ENCODE measurements around the gene SORBS1. TPM values are rescaled to one million over a fixed set of nuclear protein-coding genes. Genes with fewer than 3 reads are reported as not detected.

SORBS1 gene
- total RNA-seq, 1 experiment from 2014 or later = 0.56 TPM

DNA sequence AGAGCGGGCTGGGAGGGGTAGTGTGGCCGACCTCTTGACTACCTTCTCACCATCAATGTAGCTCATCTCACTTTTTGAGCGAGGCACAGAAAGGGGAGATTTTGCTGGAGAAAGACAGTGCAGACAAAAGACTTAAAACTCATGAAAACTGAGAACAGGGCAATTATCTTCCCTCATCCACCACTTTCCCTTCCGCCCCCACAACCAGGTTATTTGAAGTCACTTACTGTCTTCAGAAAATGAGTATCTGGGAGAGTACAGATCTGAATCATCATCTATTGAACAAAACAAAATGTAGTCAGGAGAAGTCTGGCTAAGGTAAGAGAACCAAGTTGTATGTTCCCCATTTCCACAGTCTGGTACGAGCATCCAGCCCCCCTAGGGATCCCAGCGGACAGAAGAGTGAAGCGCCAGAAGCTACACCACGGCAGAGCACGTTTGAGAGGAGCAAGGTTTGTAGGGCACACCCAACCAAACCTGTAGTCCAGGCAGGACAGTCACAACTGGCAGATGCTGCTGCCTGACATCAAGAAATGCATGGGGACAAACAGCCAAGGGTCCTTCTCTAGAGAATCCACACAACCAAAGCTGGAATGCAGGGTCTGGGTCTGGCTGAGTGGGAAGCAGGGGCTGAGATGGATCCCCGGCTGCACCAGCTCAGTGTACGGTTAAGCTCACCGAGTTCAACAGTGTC, 177.0 kb downstream of the SORBS1 start:
- no peak for DNase-seq (ENCODE audit: low spot score)
- CTCF ChIA-PET = no interaction called here
- H3K36me3 ChIP-seq (ENCODE audit: insufficient read depth, low read length, poor library complexity, severe bottlenecking) = no peaks in the 10 kb centered on the region
- intact Hi-C loops (cut with micrococcal nuclease; ENCODE audit: unreplicated experiment) = no loop called here
- H3K4me3 ChIP-seq (ENCODE audit: low read depth, low read length, poor library complexity, severe bottlenecking) = no peak overlapping the region
- no peak for TF ChIP-seq EZH2 (IDR thresholded peaks at IDR 0.05; ENCODE audit: borderline replicate concordance, low read depth, low read length, poor library complexity, severe bottlenecking)
- TF ChIP-seq, protein P1, sequence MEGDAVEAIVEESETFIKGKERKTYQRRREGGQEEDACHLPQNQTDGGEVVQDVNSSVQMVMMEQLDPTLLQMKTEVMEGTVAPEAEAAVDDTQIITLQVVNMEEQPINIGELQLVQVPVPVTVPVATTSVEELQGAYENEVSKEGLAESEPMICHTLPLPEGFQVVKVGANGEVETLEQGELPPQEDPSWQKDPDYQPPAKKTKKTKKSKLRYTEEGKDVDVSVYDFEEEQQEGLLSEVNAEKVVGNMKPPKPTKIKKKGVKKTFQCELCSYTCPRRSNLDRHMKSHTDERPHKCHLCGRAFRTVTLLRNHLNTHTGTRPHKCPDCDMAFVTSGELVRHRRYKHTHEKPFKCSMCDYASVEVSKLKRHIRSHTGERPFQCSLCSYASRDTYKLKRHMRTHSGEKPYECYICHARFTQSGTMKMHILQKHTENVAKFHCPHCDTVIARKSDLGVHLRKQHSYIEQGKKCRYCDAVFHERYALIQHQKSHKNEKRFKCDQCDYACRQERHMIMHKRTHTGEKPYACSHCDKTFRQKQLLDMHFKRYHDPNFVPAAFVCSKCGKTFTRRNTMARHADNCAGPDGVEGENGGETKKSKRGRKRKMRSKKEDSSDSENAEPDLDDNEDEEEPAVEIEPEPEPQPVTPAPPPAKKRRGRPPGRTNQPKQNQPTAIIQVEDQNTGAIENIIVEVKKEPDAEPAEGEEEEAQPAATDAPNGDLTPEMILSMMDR (conservative IDR thresholded peaks at IDR 0.05; ENCODE audit: low read depth, low read length) = no peak
- H3K4me1 ChIP-seq (ENCODE audit: insufficient read depth, low read length, poor library complexity, severe bottlenecking) = no peaks in the 10 kb centered on the region
- no peaks in the 10 kb centered on the region for H3K9me3 ChIP-seq (ENCODE audit: low read depth, low read length, poor library complexity, severe bottlenecking)
- H3K27me3 ChIP-seq (replicated peaks; ENCODE audit: insufficient read depth, low read depth, low read length, poor library complexity) = peaks cover 25% of the 10 kb centered on the region
- POLR2A ChIA-PET (ENCODE audit: low non-redundant PET) = no interaction called here
- H3K27ac ChIP-seq (ENCODE audit: low read depth, low read length, poor library complexity, severe bottlenecking) = no peak overlapping the region
- no TSS peak for BruUV-seq (replicated peaks)

DNA sequence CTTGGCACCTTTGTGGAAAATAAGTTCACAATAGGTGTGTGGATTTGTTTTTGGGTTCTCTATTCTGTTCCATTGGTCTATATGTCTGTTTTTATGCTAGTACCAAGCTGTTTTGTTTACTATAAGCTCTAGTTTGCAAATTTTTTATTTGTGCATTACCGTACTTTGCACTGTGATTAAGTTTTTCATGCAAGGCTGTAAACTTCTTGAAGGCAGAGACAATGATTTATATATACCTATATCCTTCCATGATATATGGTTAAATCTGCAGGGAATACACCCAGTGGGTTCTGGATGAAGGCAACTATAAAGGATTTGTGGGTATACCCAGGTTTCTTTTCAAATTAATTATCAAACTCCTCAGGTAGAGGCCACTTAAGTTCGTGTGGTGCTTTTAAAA, 178.6 kb downstream of the SORBS1 start:
- ChIA-PET CTCF (no interaction called here), POLR2A (ENCODE audit: low non-redundant PET) (no interaction called here)
- peaks cover 25% of the 10 kb centered on the region for H3K27me3 ChIP-seq (replicated peaks; ENCODE audit: insufficient read depth, low read depth, low read length, poor library complexity)
- H3K27ac ChIP-seq (ENCODE audit: low read depth, low read length, poor library complexity, severe bottlenecking) = no peak overlapping the region
- intact Hi-C loops (cut with micrococcal nuclease; ENCODE audit: unreplicated experiment) = no loop called here
- no peak overlapping the region for H3K4me3 ChIP-seq (ENCODE audit: low read depth, low read length, poor library complexity, severe bottlenecking)
- no TSS peak for BruUV-seq (replicated peaks)
- no peaks in the 10 kb centered on the region for H3K36me3 ChIP-seq (ENCODE audit: insufficient read depth, low read length, poor library complexity, severe bottlenecking)
- no peaks in the 10 kb centered on the region for H3K4me1 ChIP-seq (ENCODE audit: insufficient read depth, low read length, poor library complexity, severe bottlenecking)
- no peaks in the 10 kb centered on the region for H3K9me3 ChIP-seq (ENCODE audit: low read depth, low read length, poor library complexity, severe bottlenecking)
- TF ChIP-seq, protein P1 (conservative IDR thresholded peaks at IDR 0.05; ENCODE audit: low read depth, low read length) = no peak
- no peak for TF ChIP-seq EZH2 (IDR thresholded peaks at IDR 0.05; ENCODE audit: borderline replicate concordance, low read depth, low read length, poor library complexity, severe bottlenecking)
- DNase-seq (ENCODE audit: low spot score) = no peak

DNA sequence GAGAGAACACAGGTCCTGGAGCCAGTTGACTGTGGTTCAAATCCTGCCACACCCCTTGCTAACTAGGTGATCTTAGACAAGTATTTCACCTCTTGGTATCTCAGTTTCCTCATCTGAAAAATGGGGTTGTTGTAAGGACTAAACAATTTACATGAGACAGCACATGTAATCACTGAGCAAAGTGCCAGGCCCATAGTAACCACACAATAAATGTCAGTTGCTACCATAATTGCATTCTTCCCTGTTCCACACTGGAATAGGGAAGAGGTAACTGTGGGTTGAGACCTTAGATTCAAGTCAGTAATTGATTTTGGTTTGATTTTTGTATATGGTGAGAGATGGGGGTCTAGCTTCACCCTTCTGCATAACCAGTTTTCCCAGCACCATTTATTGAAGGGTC, 179.0 kb downstream of the SORBS1 start:
- CTCF ChIA-PET = no interaction called here
- Histone ChIP-seq H3K4me3 (ENCODE audit: low read depth, low read length, poor library complexity, severe bottlenecking) (no peak overlapping the region), H3K4me1 (ENCODE audit: insufficient read depth, low read length, poor library complexity, severe bottlenecking) (no peaks in the 10 kb centered on the region), H3K27ac (ENCODE audit: low read depth, low read length, poor library complexity, severe bottlenecking) (no peak overlapping the region), H3K36me3 (ENCODE audit: insufficient read depth, low read length, poor library complexity, severe bottlenecking) (no peaks in the 10 kb centered on the region), H3K9me3 (ENCODE audit: low read depth, low read length, poor library complexity, severe bottlenecking) (no peaks in the 10 kb centered on the region), H3K27me3 (replicated peaks; ENCODE audit: insufficient read depth, low read depth, low read length, poor library complexity) (peaks cover 20% of the 10 kb centered on the region)
- BruUV-seq (replicated peaks) = no TSS peak
- no peak for TF ChIP-seq EZH2 (IDR thresholded peaks at IDR 0.05; ENCODE audit: borderline replicate concordance, low read depth, low read length, poor library complexity, severe bottlenecking)
- TF ChIP-seq, protein P1 (conservative IDR thresholded peaks at IDR 0.05; ENCODE audit: low read depth, low read length) = no peak
- intact Hi-C loops (cut with micrococcal nuclease; ENCODE audit: unreplicated experiment) = no loop called here
- POLR2A ChIA-PET (ENCODE audit: low non-redundant PET) = no interaction called here
- DNase-seq (ENCODE audit: low spot score) = no peak

Data from A673 (cell line).